ENCODE data around the gene BTBD2. TPM values are rescaled to one million over a fixed set of nuclear protein-coding genes. Genes with fewer than 3 reads are reported as not detected.

The BTBD2 gene
- total RNA-seq, 2 experiments from 2014 or later, result 48.2 to 53.4 TPM

DNA sequence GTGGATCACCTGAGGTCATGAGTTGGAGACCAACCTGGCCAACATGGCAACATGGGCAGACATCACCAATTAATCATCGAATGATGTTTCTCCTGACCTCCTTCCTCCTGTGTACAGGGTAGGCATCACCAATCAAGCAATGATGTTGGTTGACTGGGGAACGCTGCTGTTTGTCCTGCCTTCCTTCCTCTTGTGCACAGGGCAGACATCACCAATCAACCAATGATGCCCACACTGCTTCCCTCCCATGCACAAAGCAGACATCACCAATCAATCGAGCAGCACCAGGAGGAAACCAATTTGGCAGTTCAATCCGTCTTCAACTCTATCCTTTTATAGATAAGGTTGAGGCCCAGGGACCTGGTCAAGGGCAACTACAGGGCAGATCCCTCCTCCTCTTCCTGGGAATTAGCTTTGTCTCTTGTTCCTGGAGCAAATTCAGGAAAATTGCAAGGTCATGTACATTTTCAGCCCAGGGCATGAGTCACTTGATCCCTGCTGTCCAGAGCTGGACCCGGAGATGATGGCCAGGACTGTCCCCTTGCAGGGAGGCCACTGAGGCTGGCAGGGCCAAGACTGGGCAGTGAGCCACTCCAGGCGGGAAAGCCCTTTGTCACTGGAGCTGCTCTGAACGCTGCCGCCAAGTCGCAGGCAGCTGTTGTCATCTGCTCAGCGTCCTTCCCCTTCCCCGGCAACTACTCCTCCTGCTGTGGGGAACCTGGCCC, 79.9 kb downstream of the BTBD2 start:
- no peak overlapping the region for H3K27ac Mint-ChIP-seq
- H3K4me1 Mint-ChIP-seq (ENCODE audit: low read depth), result peaks cover 28% of the 10 kb centered on the region
- CTCF ChIA-PET, result interaction anchor here (1.3 kb wide), 1 partner anchor 10 kb away, joined by 4 read pairs; no protein-coding TSS in a partner anchor
- peaks cover 6% of the 10 kb centered on the region for H3K9me3 Mint-ChIP-seq (ENCODE audit: insufficient read depth)
- POLR2A ChIA-PET, result no interaction called here
- ATAC-seq, result no peak
- DNase-seq, result peak; percentile 33
- H3K36me3 Mint-ChIP-seq (ENCODE audit: low read depth), result peaks cover 25% of the 10 kb centered on the region
- peaks cover 6% of the 10 kb centered on the region for H3K27me3 Mint-ChIP-seq (ENCODE audit: low read depth)
- H3K4me3 Mint-ChIP-seq, result no peak overlapping the region

Other genes starting within 250 kb of the BTBD2 start
- 10 to 100 TPM; 20.2 to 27.8 TPM for gene ATP8B3, start 203.4 kb downstream of the BTBD2 start, total RNA-seq
- gene REXO1, start 167.2 kb downstream of the BTBD2 start, total RNA-seq, result 10 to 100 TPM; 47.9 to 52.9 TPM
- 10 to 100 TPM; 26.5 to 29.8 TPM for gene KLF16, start 152.1 kb downstream of the BTBD2 start, total RNA-seq
- 100 to 1,000 TPM; 181 to 196 TPM for gene ABHD17A, start 130.2 kb downstream of the BTBD2 start, total RNA-seq
- 10 to 100 TPM in 1 of 2 experiments, 1 to 10 TPM in 1; 9.9 to 11.0 TPM for gene ADAT3, start 110.3 kb downstream of the BTBD2 start, total RNA-seq
- gene SCAMP4, start 110.3 kb downstream of the BTBD2 start, total RNA-seq, result 10 to 100 TPM; 29.9 to 37.2 TPM
- 100 to 1,000 TPM; 103 to 105 TPM for gene CSNK1G2, start 74.5 kb downstream of the BTBD2 start, total RNA-seq
- gene MKNK2, start 35.5 kb upstream of the BTBD2 start, total RNA-seq, result 100 to 1,000 TPM; 332 to 348 TPM
- 100 to 1,000 TPM; 235 to 240 TPM for gene MOB3A, start 80.6 kb upstream of the BTBD2 start, total RNA-seq
- 1 to 10 TPM; 8.7 to 9.5 TPM for gene IZUMO4, start 81.2 kb upstream of the BTBD2 start, total RNA-seq
- gene AP3D1, start 135.9 kb upstream of the BTBD2 start, total RNA-seq, result 100 to 1,000 TPM in 1 of 2 experiments, 10 to 100 TPM in 1; 91.5 to 100 TPM
- gene DOT1L, start 148.2 kb upstream of the BTBD2 start, total RNA-seq, result 10 to 100 TPM; 70.6 to 74.3 TPM
- 10 to 100 TPM; 78.0 to 79.9 TPM for gene PLEKHJ1, start 220.6 kb upstream of the BTBD2 start, total RNA-seq
- 100 to 1,000 TPM; 157 to 163 TPM for gene SF3A2, start 221.1 kb upstream of the BTBD2 start, total RNA-seq
- gene AMH, start 233.6 kb upstream of the BTBD2 start, total RNA-seq, result 10 to 100 TPM; 10.3 to 12.1 TPM
- gene JSRP1, start 240.7 kb upstream of the BTBD2 start, total RNA-seq, result not detected

All from activated CD8-positive, alpha-beta T cell treated with anti-CD3 and anti-CD28 coated beads, Interleukin-2, amount 10 ng/mL, durations not matched to agents 7 days and 5 days (primary cell).